Mucosa of stomach (tissue), 1 donor: ENCODE results near the gene MAPK11.
A peak's percentile ranks its signal among the peaks of the same experiment; 100 is the strongest.

Experiments
- H3K27me3 ChIP-seq: one replicate; pipeline ENCODE4 v1.7.0; 2013; ENCODE audit warnings: mild to moderate bottlenecking, low read length; ENCODE audit not compliant: control insufficient read depth, insufficient read depth
- H3K36me3 ChIP-seq: one replicate; pipeline ENCODE4 v1.7.0; 2013; ENCODE audit warnings: low read length; ENCODE audit not compliant: control insufficient read depth, insufficient read depth
- H3K4me1 ChIP-seq: one replicate; pipeline ENCODE4 v1.7.0; 2013; ENCODE audit warnings: mild to moderate bottlenecking, low read length; ENCODE audit not compliant: control insufficient read depth, insufficient read depth
- H3K4me3 ChIP-seq: one replicate; pipeline ENCODE4 v1.7.0; 2013; ENCODE audit warnings: low read length
- H3K9ac ChIP-seq: one replicate; pipeline ENCODE4 v1.7.0; 2013; ENCODE audit warnings: mild to moderate bottlenecking, low read length, moderate library complexity
- H3K9me3 ChIP-seq: one replicate; pipeline ENCODE4 v1.7.0; 2013; ENCODE audit warnings: mild to moderate bottlenecking, low read length, moderate library complexity; ENCODE audit not compliant: control insufficient read depth
- donor health status: Pancreatic carcinoma.

The MAPK11 gene

GRCh38 chr22:50313021-50313420 is 42.8 kb upstream of the MAPK11 start:
- Histone ChIP-seq H3K4me3 (no peak overlapping the region), H3K9me3 (no peaks in the 10 kb centered on the region), H3K4me1 (peaks cover 13% of the 10 kb centered on the region), H3K27me3 (no peaks in the 10 kb centered on the region), H3K9ac (no peak overlapping the region), H3K36me3 (no peaks in the 10 kb centered on the region)

GRCh38 chr22:50312371-50312770 is 42.2 kb upstream of the MAPK11 start:
- no peak overlapping the region for H3K9ac ChIP-seq
- H3K4me3 ChIP-seq, result no peak overlapping the region
- H3K9me3 ChIP-seq, result no peaks in the 10 kb centered on the region
- peaks cover 16% of the 10 kb centered on the region for H3K4me1 ChIP-seq
- H3K27me3 ChIP-seq, result no peaks in the 10 kb centered on the region
- no peaks in the 10 kb centered on the region for H3K36me3 ChIP-seq

- H3K4me3 ChIP-seq, result no peak overlapping the region
- H3K9ac ChIP-seq, result no peak overlapping the region
- no peaks in the 10 kb centered on the region for H3K27me3 ChIP-seq
- H3K4me1 ChIP-seq, result peaks cover 16% of the 10 kb centered on the region
- no peaks in the 10 kb centered on the region for H3K9me3 ChIP-seq
- H3K36me3 ChIP-seq, result no peaks in the 10 kb centered on the region
These were observed 41.6 kb upstream of the MAPK11 start for GRCh38 chr22:50311606-50312351.

GRCh38 chr22:50310949-50311444 is 40.8 kb upstream of the MAPK11 start:
- peaks cover 16% of the 10 kb centered on the region for H3K4me1 ChIP-seq
- no peak overlapping the region for H3K9ac ChIP-seq
- H3K27me3 ChIP-seq, result no peaks in the 10 kb centered on the region
- no peaks in the 10 kb centered on the region for H3K9me3 ChIP-seq
- H3K4me3 ChIP-seq, result no peak overlapping the region
- H3K36me3 ChIP-seq, result no peaks in the 10 kb centered on the region

GRCh38 chr22:50310031-50310722 is 40.0 kb upstream of the MAPK11 start:
- Histone ChIP-seq H3K36me3 (no peaks in the 10 kb centered on the region), H3K27me3 (no peaks in the 10 kb centered on the region), H3K4me1 (peaks cover 22% of the 10 kb centered on the region)

DNA sequence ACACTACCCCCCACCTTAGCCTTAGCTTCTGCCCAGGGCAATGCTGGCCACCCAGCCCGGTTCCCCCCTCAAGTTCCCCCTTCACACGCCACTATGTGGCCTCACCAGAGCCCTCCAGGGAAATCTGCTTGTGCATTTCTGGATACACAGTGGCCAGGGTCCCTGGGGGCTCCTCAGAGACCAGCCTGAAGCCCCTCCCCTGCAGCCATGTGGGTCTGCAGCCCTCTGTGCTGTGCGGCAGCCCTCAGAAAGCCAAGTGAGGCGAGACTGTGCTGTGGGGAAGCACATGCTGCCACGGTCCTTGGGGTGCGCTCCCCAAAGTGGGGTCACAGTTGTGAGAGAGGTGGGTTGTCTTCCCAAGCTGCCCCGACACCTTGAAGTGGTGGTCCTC is 39.4 kb upstream of the MAPK11 start:
- Histone ChIP-seq H3K9ac (no peak overlapping the region), H3K27me3 (no peaks in the 10 kb centered on the region), H3K4me1 (peaks cover 27% of the 10 kb centered on the region), H3K9me3 (no peaks in the 10 kb centered on the region), H3K36me3 (no peaks in the 10 kb centered on the region), H3K4me3 (no peak overlapping the region)

More at GRCh38 chr22:50310031-50310722, 40.0 kb upstream of the MAPK11 start:
- no peak overlapping the region for H3K4me3 ChIP-seq
- H3K9me3 ChIP-seq, result no peaks in the 10 kb centered on the region
- H3K9ac ChIP-seq, result no peak overlapping the region

DNA sequence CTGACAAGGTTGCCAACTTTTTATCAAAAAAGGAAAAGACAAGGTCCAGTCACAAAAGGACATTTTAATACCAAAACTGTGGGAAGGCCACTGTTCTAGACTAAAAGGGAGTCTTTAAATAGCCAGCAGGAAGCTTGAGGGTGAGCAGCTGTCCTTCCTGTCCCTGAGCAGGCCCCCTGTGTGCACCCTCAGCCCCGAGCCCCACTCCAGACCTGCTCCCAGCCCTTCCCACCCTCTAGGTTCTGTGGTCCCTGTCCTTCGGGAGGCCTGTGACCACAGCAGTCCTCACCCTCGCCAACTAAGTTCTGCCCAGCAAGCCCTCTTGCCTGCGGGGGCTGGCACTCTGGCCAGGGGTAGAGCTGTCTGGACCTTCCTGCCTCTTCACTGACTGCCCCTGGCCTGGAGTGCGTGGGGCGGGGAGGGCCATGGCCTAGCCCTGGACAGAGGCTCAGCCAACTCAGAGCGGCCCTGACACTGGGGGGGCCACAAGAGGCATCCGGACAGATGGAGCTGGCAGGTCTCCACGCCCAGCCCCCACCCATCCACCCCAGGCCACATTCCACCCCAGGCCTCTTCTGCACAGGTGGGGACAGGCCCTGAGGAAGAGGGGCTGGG is 38.9 kb upstream of the MAPK11 start:
- Histone ChIP-seq H3K4me3 (no peak overlapping the region), H3K9ac (no peak overlapping the region), H3K9me3 (no peaks in the 10 kb centered on the region), H3K4me1 (peaks cover 27% of the 10 kb centered on the region), H3K27me3 (no peaks in the 10 kb centered on the region), H3K36me3 (no peaks in the 10 kb centered on the region)

- no peaks in the 10 kb centered on the region for H3K9me3 ChIP-seq
- H3K27me3 ChIP-seq, result no peaks in the 10 kb centered on the region
- no peaks in the 10 kb centered on the region for H3K36me3 ChIP-seq
- peaks cover 29% of the 10 kb centered on the region for H3K4me1 ChIP-seq
- H3K9ac ChIP-seq, result no peak overlapping the region
- H3K4me3 ChIP-seq, result no peak overlapping the region
These were observed 38.4 kb upstream of the MAPK11 start for GRCh38 chr22:50308597-50308935.

- H3K4me3 ChIP-seq, result no peak overlapping the region
- no peaks in the 10 kb centered on the region for H3K36me3 ChIP-seq
- H3K9ac ChIP-seq, result no peak overlapping the region
- peaks cover 34% of the 10 kb centered on the region for H3K4me1 ChIP-seq
- H3K27me3 ChIP-seq, result no peaks in the 10 kb centered on the region
- H3K9me3 ChIP-seq, result no peaks in the 10 kb centered on the region
These were observed 37.9 kb upstream of the MAPK11 start for GRCh38 chr22:50307890-50308596.

DNA sequence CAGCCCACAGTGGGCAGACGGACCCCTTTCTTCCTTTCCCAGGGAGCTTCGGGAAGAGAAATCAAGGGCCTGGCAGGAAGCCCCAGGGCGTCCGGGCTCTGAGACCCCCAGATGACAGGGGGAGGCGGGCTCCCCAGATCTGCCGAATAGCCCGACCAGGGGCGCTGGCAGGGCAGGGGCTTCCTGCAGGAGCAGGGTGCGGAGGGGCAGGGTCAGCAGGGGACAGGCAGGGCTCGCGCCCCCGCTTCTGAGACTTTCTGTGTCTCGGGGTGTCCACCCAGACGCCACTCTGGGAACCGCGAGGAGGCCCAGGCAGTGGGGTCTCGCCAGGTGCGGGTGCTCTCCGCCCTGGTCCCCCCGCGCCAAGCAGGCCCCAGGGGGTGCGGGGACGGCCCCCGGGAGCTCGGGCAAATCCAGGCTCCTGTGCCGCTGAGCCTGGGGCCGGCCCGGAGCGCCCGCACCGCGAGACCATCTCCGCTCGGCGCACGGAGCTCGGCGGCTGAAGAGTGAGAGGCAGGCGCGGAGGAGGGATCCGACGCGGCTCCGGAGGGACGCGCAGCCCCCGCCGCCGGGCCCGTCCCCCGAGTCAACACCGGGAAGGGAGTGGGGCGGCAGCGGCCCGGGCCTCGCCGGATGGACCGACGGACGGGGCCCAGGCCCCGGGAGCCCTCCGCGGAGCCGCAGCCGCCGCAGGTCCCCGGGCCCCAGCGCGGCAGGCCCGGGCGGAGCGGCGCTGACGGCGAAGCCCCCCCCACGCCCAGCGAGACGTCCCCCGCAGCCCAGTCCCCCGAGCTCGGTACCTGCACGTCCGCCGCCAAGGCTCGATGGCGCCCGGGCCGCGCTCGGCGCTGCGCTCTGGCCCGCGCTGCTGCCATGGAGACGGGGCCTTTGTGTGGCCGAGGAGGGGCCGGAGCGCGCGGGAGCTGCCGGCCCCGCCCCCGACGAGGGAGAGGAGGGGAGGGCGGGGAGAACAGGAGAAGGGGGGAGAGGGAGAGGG is 36.9 kb upstream of the MAPK11 start, which contains the start of gene PLXNB2:
PLXNB2 (minus strand) TSS at position 894 of the 997 bp plus-strand sequence. CDS start 17,062 bp downstream, outside the sequence.
- Histone ChIP-seq H3K4me1 (peaks cover 44% of the 10 kb centered on the region), H3K36me3 (no peaks in the 10 kb centered on the region), H3K4me3 (peak within 1 kb of the TSS; percentile 63), H3K27me3 (no peaks in the 10 kb centered on the region), H3K9ac (peak within 1 kb of the TSS; percentile 94), H3K9me3 (no peaks in the 10 kb centered on the region)
